GM18505 (cell line): ENCODE measurements around the gene RYR1.
A peak's percentile ranks its signal among the peaks of the same experiment; 100 is the strongest.
"Not testable (repeated sequence)": the region's sequence is repeated elsewhere in the genome, so short reads cannot be mapped to it uniquely, and the experiment has no call there.

Source experiments
- ATAC-seq: cut with Tn5 transposase; IDR thresholded peaks from one replicate; pipeline ENCODE4 v1.9.1; 2021; ENCODE audit not compliant: unreplicated experiment
- POLR2A ChIP-seq: IDR thresholded peaks from 4 replicates; pipeline ENCODE4 v1.6.1; 2011; ENCODE audit warnings: borderline replicate concordance; ENCODE audit not compliant: insufficient read depth, insufficient read length; ENCODE audit errors: extremely low read depth

RYR1 gene

GRCh38 chr19:38391911-38392464, 41.5 kb upstream of the RYR1 start:
- TF ChIP-seq POLR2A: no peak
- ATAC-seq: no peak

DNA sequence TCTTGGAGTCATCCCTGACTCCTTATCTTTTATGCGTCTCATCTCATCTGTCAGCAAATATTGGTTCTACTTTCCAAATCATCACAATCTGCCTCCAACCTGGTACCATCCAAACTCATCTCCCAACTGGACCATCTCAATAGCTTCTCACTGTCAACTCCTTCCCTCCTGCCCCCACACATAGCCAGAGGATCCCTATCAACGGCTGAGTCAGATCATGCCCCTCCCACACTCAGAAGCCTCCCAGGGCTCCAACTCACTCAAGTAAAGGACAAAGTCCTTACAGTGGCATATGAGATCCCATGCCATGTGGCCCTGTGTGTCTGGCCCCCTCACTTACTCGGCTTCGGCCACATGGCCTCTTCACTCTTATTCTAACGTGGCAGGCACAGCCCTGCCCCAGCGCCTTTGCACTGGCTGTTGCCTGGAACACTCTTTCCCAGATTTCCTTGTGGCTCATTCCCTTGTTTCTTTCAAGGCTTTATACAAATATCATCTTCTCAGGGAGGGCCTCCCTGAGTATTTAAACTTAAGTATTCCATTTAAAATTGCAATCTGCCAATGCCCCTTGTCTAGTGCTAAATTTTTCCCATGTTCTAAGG, 40.7 kb upstream of the RYR1 start:
- ATAC-seq: no peak
- TF ChIP-seq POLR2A: no peak

GRCh38 chr19:38394488-38394887, 39.0 kb upstream of the RYR1 start:
- no peak for ATAC-seq

GRCh38 chr19:38395381-38396114, 37.9 kb upstream of the RYR1 start:
- no peak for TF ChIP-seq POLR2A

More at GRCh38 chr19:38394488-38394887, 39.0 kb upstream of the RYR1 start:
- TF ChIP-seq POLR2A: no peak

GRCh38 chr19:38399081-38399480, 34.4 kb upstream of the RYR1 start:
- TF ChIP-seq POLR2A: no peak
- ATAC-seq: no peak

More at GRCh38 chr19:38395381-38396114, 37.9 kb upstream of the RYR1 start:
- no peak for ATAC-seq

- no peak for TF ChIP-seq POLR2A
- ATAC-seq: no peak
These were observed 34.0 kb upstream of the RYR1 start for GRCh38 chr19:38399537-38399936.

DNA sequence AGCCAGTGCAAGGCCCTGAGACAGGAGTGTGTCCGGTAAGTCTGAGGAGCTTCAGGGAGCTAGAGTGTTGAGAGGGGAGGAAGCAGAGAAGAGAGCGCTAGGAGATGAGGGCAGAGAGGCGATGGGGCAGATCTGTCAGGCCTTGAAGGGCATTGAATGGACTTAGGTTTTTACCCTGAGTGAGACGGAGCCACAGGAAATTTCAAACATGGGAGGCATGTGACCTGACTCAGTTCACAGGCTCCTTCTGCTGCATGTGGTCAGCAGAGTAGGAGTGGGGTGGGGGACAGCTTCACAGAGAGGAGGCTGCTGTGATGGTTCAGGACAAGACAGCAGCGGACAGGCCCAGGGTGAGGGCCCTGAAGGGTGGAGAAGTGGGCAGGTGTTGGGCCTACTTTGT, 33.1 kb upstream of the RYR1 start:
- no peak for TF ChIP-seq POLR2A
- no peak for ATAC-seq

GRCh38 chr19:38401148-38401547, 32.3 kb upstream of the RYR1 start:
- no peak for ATAC-seq
- no peak for TF ChIP-seq POLR2A

GRCh38 chr19:38402623-38402966, 30.9 kb upstream of the RYR1 start:
- peak; percentile 39 for TF ChIP-seq POLR2A
- no peak for ATAC-seq

DNA sequence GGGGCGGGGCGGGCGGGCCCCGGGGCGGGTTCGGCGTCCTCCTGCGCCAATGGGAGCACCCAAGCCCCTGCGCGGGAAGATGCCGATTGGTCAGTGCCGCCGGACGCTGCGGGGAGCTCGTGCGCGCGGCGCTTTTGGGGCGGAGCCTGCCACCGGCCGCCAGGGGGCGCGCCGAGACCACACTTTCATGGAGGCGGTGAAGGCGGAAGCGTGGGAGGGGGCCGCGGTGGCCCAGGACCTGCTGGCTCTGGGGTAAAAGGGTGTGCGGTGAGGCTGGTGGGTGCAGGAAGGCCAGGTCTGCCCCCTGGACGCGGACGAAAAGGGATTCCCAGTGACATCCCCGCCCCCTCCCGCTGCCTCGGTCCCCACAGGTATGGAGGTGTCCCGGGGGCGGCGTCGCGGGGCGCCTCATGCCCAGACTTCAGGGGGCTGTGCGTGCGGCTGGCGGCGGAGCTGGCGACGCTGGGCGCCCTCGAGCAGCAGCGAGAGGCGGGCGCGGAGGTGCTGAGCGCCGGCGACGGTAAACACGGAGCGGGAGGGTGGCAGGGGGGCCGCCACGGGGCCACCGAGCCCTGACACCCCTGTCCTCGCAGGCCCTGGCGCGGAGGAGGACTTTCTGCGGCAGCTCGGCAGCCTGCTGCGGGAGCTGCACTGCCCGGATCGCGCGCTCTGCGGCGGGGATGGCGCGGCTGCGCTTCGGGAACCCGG, 30.4 kb upstream of the RYR1 start, which contains the start of gene FAM98C:
FAM98C (plus strand) TSS at position 127 of the 708 bp plus-strand sequence; CDS start at position 188, 61 bp downstream.
- peak; percentile 89 for ATAC-seq
- TF ChIP-seq POLR2A: no peak

- no peak for TF ChIP-seq POLR2A
These were observed 28.6 kb upstream of the RYR1 start for GRCh38 chr19:38404858-38405257.

DNA sequence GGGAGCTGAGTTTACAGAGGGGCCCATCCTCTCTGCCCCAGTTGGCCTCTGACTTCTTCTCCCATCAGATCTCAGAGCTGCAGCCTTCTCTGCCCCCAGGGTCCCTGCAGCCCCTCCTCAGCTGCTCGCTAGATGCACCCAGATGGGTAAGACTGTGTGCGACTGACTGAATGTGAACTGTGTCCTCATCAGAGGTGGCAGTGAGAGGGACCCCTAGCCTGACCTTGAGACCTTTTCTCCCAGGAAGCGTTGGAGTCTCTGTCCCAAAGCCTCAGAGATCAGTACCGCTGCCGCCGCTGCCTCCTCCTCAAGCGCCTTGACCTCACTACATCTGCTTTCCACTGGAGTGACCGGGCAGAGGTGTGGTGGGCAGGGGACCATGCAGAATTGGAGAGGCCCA, 28.2 kb upstream of the RYR1 start:
- no peak for ATAC-seq
- TF ChIP-seq POLR2A: no peak

More at GRCh38 chr19:38404858-38405257, 28.6 kb upstream of the RYR1 start:
- ATAC-seq: no peak

DNA sequence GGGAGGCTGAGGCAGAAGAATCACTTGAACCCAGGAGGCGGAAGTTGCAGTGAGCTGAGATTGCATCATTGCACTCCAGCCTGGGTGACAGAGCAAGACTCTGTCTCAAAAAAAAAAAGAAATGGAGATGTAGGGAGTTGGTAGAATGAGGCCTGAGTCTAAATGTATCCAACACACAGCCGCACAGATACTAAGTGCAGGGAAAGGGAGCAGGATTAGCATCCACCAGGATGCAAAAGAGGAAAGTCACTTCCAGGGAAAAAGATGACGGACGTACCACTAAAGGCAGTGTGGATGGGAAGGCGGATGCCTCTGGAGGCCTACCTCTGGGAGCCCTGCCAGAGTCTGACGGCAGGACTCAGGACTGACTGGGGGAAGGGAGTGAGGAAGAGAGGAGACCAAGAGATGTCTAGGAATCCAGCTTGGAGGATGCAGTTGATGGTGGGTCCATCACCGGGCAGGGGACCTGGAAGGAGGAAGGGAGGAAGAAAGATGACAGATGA, 23.8 kb upstream of the RYR1 start:
- no peak for ATAC-seq
- TF ChIP-seq POLR2A: no peak

- not testable (repeated sequence) for ATAC-seq
These were observed 23.1 kb upstream of the RYR1 start for GRCh38 chr19:38410407-38410806.
